Measurements from ENCODE around the gene NLRC4.
"Not testable (repeated sequence)": the region's sequence is repeated elsewhere in the genome, so short reads cannot be mapped to it uniquely, and the experiment has no call there.

Gene NLRC4

DNA sequence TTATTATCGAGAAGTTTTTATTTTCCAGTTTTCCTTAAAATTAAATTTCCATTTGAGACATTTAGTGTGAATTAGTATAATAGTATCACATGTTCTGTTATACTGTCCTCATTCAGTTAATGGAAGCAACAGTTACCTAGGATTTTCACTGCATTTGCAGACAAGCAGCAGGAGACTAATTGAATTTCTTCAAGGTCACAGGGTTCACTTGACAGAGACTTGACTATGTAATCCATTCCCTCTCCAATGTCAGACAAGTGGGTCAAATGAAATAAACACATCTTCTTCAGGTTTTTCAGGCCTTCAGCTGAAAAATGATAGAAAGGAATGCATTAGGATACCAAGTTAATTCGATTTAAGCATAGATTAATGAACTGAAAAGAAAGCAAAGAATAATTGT is 26.7 kb downstream of the NLRC4 start:
- no peak for DNase-seq

DNA sequence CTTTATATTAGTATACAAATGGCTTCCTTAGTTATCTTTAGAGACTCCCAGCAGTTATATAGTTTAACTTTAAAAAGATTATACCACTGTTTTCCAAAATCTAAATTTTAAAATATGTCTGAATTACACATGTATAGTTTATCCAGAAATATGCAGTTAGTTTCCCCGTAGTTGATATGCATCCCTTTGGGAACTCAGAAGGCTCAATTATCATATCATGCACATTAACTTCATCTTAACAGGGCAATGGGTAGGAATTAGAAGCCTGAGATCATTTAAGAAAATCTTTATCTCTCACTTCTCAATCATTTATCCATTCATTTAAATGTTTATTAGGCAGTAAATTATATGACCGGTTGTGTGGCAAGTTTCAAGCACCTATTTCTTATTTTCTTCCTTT is 27.2 kb downstream of the NLRC4 start:
- no peak for DNase-seq

DNA sequence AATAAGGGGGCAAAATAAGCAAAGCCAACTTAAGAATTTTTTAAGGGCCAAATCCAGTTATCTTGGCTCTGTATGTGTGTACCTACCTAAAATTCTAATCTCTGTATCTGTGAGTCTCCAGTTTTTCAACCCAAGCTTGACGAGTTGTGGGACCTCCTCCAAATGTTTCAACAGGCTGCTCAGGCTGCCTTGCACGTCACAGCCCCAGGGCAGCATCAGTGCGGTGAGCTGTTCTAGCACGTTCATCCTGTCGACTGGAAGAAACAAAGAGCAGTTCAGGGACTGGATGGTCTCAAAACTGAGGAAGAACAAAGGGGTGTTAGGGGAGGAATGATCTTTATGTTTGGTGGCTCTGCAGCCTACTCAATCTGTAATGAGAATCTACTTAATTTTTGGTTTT is 29.4 kb downstream of the NLRC4 start:
- DNase-seq: no peak

DNA sequence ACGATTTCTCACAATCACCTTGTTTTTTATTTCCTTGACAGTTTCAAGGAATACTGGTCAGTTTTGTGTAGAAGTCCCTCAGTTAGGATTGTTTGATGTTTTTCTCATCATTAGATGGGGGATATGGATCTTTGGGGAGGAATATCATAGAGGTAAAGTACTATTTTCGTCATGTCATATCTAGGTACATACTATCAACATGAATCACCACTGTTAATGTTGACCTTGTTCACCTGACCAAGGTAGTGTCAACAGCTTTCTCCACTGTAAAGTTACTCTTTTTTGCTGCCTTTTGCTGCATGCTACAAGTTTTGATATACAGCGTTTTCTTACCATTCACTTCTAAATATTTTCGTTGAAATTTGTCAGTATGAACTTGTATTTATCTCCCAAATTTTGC is 32.7 kb downstream of the NLRC4 start:
- DNase-seq: no peak

DNA sequence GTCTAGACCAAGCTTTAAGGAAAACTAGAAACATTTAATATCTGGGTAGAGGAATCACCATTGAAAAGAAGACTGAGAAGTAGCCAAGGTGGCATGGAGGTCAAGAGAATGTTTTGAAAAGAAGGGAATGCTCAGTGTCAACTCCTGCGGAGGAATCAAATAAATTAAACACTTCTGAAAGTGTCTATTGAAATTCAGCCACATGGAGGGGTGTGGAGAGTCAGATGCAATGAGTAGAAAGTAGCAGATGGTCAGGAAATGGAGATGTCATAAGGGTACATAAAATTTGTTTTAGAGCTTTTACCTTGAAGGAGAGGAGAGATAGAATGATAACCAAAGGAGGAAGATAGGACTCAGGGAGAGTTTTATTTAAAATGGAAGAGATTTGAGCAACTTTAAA is 35.1 kb downstream of the NLRC4 start:
- DNase-seq: no peak

DNA sequence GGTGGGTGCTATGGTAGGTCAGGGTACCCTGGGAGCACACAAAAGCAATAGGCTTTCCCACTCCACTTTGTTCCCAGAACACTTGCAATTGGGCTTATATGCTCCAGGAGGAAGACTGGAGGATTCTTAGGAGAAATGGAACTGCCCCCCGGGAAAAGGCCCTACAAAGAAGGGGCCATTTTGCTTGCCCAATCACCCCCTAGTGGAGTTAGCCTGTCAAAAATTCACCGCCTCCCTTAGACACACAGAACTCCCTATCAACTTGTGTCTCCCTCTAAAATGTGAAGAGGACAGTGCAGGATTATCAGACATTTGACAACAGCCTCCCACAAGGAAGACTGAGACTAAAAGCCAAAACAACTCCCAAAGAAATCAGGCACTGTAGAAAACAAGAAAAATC is 36.5 kb downstream of the NLRC4 start:
- DNase-seq: no peak

DNA sequence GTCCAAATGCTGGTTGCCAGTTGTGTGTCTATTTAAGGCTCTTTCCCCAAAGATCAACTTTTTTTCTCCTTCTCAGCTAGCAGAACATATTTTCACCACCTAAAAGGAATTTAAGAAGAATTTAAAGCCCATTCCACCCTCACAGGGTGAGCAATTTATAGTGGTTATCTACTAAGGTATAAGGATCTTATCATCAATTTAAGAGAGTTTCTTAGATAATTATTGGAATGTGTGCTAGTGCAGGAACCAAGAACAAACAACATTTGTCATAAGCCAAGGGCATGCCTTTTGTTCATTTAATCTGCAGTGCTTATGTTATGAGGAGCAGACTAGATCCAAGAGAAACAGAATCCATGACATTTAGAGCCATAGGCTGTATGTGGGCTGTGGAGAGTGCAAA is 37.2 kb downstream of the NLRC4 start:
- DNase-seq: no peak

DNA sequence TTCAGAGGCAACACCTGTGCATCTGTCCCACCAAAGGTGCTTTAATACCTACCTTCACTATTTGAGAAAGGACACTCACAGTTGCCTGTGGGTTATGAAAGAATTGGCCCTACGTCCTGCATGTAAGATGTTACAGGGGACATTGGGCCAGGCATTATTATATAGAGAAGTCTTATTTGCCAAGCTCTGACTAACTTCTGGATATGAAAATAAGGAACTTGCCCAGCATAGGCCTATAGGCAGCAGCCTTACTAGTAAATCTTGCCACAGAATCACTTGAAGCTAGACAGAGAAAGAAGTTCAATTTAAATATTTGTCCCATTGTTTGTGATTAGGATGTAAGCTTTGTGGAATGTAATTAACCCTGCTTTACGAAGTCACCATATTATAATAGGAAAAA is 41.7 kb downstream of the NLRC4 start:
- no peak for DNase-seq

DNA sequence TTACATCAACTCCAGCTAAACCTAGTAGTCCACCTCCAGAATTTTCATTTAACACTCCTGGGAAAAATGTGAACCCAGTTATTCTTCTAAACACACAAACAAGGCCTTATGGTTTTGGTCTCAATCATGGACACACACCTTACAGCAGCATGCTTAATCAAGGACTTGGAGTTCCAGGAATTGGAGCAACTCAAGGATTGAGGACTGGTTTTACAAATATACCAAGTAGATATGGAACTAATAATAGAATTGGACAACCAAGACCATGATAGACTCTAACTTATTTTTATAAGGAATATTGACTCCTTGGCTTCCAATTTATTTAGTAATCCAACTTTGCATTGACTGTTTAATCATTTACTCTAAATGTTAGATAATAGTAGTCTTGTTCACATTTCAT is 44.2 kb downstream of the NLRC4 start:
- DNase-seq: no peak

DNA sequence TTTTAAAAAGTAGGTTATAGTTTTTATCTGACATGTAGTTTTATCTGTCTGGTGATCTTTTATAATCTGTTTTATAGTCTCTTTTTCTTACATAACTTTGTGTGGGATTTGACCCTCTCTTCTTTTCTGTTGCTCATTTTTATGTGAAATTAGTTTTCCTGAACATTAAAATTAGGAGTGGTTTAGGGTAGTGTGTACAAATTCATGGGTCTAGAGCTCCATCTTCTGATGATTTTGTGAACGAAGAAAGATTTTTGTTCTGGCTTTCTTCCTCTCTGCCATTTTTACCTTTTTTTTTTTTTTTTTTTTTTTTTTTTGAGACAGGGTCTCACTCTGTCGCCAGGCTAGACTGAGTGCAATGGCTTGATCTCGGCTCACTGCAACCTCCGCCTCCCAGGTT is 52.4 kb downstream of the NLRC4 start:
- no peak for DNase-seq

DNA sequence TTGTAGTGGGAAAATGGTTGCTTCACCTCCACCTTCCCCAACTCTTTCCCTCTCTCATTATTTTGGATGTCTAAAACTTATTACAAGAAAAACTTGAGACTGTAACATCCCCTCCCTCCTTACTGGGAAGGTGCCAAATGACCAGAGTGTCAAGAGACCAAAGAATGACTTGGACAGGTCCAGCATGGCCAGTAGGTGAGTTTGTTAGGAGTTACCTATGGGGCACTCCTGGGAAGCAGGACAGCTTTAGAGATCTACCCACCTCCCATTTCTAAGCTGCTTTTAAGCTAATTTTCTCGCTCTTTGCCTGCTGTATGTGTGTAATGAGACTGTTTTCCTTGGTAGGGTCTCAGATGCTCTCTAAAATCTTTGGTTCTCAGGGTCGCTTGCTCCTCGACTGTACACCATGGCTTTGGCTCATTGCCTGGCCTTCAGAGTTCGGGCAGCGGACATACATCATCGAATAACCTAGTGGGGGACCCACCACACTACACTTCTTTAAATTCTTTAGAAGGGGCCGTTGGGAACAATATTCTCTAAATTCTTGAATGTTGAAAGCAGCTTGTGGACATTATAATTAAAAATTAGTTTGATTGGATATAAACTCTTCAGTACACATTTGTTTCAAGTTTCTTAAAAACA is 53.8 kb downstream of the NLRC4 start:
- no peak for DNase-seq

DNA sequence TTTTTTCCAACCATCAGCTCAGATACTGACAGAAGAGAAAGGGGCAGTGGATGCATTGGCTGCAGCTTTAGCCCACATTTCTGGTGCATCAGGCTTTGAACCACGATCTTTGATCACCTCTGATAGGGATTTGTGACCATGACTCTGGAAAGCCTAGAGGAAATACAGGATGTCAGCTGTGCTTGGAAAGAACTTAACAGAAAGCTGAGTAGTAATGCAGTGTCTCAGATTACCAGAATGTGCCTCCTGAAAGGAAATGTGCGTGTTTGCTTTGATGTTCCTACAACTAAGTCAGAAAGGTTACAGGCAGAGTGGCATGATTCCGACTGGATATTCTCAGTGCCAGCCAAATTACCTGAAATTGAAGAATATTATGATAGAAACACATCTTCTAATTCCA is 61.3 kb downstream of the NLRC4 start:
- DNase-seq: not testable (repeated sequence)

DNA sequence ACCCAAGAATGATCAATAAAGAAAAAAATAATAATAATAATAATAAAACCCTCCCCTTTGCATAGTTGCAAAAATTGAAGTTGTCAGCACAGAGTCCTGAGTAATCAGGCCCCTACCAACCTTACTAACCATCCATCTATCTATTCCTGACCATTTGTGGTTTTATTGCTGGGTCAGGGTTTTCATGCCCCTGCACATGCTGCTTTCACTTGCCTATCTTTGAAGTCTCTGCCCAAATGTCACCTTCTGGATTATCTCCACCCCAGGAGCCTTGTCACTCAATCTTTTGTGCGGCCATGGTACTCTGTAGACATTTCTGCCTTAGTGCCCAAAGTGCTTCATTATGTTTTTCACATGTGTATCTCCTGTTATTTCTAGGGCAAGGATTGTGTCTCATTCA is 63.9 kb downstream of the NLRC4 start:
- DNase-seq: no peak

DNA sequence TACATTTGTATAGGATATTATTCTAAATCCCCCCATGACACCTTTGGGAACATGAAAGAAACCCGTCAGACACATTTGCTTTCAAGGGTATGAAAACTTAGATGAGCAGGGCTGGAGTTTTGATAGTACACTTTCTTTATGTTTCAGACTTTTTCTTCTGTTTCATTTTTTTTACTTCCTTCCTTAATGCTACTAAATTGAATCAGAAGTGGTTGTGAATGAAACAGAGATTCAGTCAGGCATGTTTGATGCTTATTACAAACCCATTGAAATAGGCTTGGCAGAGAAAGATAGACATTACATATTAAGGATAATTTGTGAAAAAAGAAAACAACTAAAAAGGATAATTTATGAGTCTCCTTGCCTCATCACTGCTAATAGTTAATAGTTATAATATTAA is 72.3 kb downstream of the NLRC4 start:
- no peak for DNase-seq

DNA sequence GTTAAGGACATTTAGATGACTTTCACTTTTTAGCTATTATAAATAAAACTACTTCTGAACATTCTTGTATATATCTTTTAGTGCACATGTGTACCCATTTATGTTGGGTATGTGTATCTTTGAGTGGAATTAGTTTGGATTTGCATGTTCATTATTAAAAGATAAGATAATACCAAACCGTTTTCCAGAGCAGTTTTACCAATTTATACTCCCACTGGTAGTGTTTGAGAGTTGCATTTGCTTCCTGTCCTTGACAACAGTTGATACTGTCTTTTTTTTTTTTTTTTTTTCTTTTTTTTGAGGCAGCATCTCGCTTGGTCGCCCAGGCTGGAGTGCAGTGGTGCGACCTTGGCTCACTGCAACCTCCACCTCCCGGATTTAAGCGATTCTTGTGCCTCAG is 75.7 kb downstream of the NLRC4 start:
- DNase-seq: no peak

DNA sequence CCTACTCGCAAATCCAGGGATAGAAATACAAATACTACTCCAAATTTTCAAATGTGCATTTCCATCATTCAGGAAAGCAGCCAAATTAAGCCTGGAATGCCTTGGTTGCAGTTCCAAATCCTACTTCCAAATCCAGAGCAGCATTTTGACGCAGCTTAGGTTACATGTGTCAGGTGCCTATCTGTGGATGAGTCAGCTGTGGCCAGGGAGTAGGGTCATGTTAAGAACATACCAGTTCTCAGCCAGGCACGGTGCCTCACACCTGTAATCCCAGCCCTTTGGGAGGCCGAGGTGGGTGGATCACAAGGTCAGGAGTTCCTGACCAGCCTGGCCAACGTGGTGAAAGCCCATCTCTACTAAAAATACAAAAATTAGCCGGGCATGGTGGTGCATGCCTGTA is 82.0 kb downstream of the NLRC4 start:
- no peak for DNase-seq
